Ishikawa (cell line): ENCODE results near the gene ZNF397.

ENCODE experiments used
- CEBPB ChIP-seq: IDR thresholded peaks from 2 replicates; pipeline ENCODE4 v1.6.1; 2012
- CREB1 ChIP-seq: IDR thresholded peaks from 2 replicates; pipeline ENCODE4 v1.6.1; 2012; ENCODE audit warnings: low read depth
- EGR1 ChIP-seq: IDR thresholded peaks from 2 replicates; pipeline ENCODE4 v1.6.1; 2012
- EP300 ChIP-seq: IDR thresholded peaks from 2 replicates; pipeline ENCODE4 v1.6.1; 2012; ENCODE audit warnings: borderline replicate concordance
- FOXM1 ChIP-seq: IDR thresholded peaks from 2 replicates; pipeline ENCODE4 v1.6.1; 2012; ENCODE audit warnings: low read depth, borderline replicate concordance
- MAX ChIP-seq: IDR thresholded peaks from 2 replicates; pipeline ENCODE4 v1.6.1; 2012
- NFIC ChIP-seq: IDR thresholded peaks from 2 replicates; pipeline ENCODE4 v1.6.1; 2012
- RAD21 ChIP-seq: IDR thresholded peaks from 2 replicates; pipeline ENCODE4 v1.6.1; 2012; ENCODE audit warnings: low read depth
- REST ChIP-seq: IDR thresholded peaks from 2 replicates; pipeline ENCODE4 v1.6.1; 2012; ENCODE audit warnings: low read depth, mild to moderate bottlenecking
- TAF1 ChIP-seq: IDR thresholded peaks from 2 replicates; pipeline ENCODE4 v1.6.1; 2012; ENCODE audit warnings: low read depth, mild to moderate bottlenecking
- TCF12 ChIP-seq: IDR thresholded peaks from 2 replicates; pipeline ENCODE4 v1.6.1; 2012; ENCODE audit warnings: low read depth
- TEAD4 ChIP-seq: IDR thresholded peaks from 2 replicates; pipeline ENCODE4 v1.6.1; 2012
- USF1 ChIP-seq: IDR thresholded peaks from 2 replicates; pipeline ENCODE4 v1.6.1; 2012
- YY1 ChIP-seq: IDR thresholded peaks from 2 replicates; pipeline ENCODE4 v1.6.1; 2012; ENCODE audit warnings: low read depth
- ZBTB7A ChIP-seq: IDR thresholded peaks from 2 replicates; pipeline ENCODE4 v1.6.1; 2012; ENCODE audit warnings: low read depth

Gene ZNF397

GRCh38 chr18:35247412-35248249, 6.8 kb downstream of the ZNF397 start:
- TF ChIP-seq MAX (no peak), TEAD4 (no peak), EGR1 (no peak), REST (no peak), CREB1 (no peak), CEBPB (no peak), TAF1 (no peak), ZBTB7A (no peak), FOXM1 (no peak), EP300 (no peak), NFIC (no peak), RAD21 (no peak), YY1 (no peak), USF1 (no peak), TCF12 (no peak)

GRCh38 chr18:35248429-35248828, 7.6 kb downstream of the ZNF397 start:
- no peak for TF ChIP-seq CEBPB

GRCh38 chr18:35252466-35252865, 11.6 kb downstream of the ZNF397 start:
- no peak for TF ChIP-seq TCF12
- no peak for TF ChIP-seq TAF1
- no peak for TF ChIP-seq RAD21
- TF ChIP-seq CREB1, result no peak
- TF ChIP-seq NFIC, result no peak
- no peak for TF ChIP-seq REST
- TF ChIP-seq MAX, result no peak
- no peak for TF ChIP-seq CEBPB
- no peak for TF ChIP-seq EGR1
- TF ChIP-seq USF1, result no peak
- TF ChIP-seq YY1, result no peak
- TF ChIP-seq FOXM1, result no peak
- TF ChIP-seq ZBTB7A, result no peak
- TF ChIP-seq TEAD4, result no peak
- TF ChIP-seq EP300, result no peak

- no peak for TF ChIP-seq USF1
- no peak for TF ChIP-seq EP300
- no peak for TF ChIP-seq YY1
- no peak for TF ChIP-seq TCF12
- no peak for TF ChIP-seq FOXM1
- TF ChIP-seq REST, result no peak
- no peak for TF ChIP-seq CREB1
- no peak for TF ChIP-seq EGR1
- no peak for TF ChIP-seq TEAD4
- TF ChIP-seq NFIC, result no peak
- no peak for TF ChIP-seq CEBPB
- TF ChIP-seq MAX, result no peak
- TF ChIP-seq TAF1, result no peak
- TF ChIP-seq ZBTB7A, result no peak
- TF ChIP-seq RAD21, result no peak
Observed at GRCh38 chr18:35253655-35254287, 12.9 kb downstream of the ZNF397 start.
